ENCODE measurements around the gene WNT9B.

The WNT9B gene

DNA sequence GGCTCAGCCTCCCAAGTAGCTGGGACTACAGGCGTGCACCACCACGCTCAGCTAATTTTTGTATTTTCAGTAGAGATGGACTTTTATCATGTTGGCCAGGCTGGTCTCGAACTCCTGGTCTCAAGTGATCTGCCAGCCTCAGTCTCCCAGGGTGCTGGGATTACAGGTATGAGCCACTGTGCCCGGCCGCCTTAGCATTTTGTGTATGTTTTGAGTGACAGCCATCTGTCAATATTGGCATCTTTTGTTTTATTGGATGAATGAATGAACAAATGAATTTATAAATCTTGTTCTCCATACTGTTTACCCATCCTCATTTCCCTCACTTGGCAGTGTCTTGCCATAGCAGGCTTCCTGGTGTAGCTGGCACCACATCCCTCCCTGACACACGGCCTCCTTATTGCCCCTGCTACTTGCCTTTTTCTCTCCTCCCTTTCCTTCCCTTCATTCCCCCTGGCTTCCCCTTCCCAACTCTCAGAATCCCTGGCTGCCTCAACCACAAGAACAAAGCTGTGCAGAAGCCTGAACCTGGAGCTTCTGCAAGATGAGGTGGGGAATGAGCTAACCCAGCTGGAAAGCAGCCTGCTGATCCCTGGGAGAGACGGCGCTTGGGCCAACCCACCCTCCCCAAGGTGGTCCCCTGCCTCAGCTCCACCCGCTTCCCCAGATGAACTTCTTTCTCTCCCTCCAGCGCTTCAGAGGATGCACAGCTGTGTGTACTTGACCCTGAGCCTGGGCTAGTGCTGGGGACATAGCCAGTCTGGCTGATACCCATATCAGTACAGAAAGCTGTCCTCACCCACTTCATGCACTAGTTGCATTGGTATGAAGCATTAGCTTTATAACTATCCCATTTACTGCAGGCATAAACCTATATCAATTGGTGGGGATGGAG, 34.3 kb downstream of the WNT9B start:
- no peak for DNase-seq

- DNase-seq: no peak
These were observed 34.9 kb downstream of the WNT9B start for GRCh38 chr17:46886310-46886663.

DNA sequence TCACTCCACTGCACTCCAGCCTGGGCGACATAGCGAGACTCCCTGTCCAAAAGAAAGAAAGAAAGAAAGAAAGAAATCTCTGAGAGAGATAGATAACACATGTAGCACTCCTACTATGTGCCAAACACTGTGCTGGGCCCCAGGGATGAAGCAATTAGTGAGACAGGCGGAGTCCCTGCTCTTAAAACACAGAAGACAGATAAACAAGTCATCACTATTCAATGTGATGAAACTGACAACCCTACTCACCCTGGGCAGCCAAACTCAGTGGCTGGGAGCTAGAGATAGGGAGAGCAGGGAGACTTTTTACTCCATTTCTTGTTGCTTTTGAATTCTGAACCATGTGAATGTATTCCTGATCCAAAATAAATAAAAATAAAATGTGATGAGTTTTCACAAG, 36.3 kb downstream of the WNT9B start:
- DNase-seq: no peak

- DNase-seq: no peak
These were observed 37.3 kb downstream of the WNT9B start for GRCh38 chr17:46888727-46889126.

GRCh38 chr17:46889519-46889918, 38.1 kb downstream of the WNT9B start:
- DNase-seq: no peak

GRCh38 chr17:46889992-46890564, 38.7 kb downstream of the WNT9B start:
- DNase-seq: no peak

DNA sequence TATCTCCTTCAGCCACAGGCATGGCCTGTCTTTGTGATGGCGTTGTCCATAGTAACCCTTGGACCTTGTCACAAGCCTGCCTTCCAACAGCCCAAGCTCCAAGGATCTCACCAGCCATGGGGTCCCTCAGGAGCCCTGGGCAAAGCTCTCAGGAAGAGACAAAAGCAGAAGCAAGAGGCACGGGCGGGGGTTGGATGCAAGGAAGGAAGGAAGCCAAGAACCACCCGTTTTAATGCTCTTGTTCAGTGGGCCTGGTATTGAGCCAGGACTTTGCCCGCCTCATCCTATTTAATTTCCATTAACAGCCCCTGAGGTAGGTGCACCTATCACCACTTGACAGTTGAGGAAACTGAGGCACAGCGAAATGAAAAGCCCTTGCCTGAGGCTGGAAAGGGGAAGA, 39.3 kb downstream of the WNT9B start:
- DNase-seq: no peak

- no peak for DNase-seq
These were observed 40.9 kb downstream of the WNT9B start for GRCh38 chr17:46892192-46892703.

GRCh38 chr17:46894024-46894423, 42.6 kb downstream of the WNT9B start:
- DNase-seq: no peak

- DNase-seq: no peak
These were observed 43.2 kb downstream of the WNT9B start for GRCh38 chr17:46894476-46895151.

GRCh38 chr17:46895171-46895570, 43.8 kb downstream of the WNT9B start:
- no peak for DNase-seq

DNA sequence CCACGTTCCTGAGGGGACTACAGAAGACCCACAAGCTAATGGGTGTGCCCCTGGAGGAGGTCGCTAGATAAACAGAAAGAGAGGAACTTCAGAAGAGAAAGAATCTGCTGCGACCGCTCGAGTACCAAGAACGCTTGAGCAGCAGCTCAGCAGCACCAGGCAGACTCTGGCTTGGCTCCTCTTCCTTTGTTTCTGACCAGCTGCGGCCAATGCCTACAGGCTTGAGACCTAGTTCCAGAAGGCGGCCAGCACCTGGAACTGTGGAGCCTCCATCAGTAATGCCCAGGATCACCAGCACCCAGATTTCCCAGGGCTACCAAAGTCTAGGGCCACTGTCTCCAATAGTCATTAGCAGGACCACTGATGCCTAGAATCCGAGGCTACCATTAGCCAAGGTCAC, 45.6 kb downstream of the WNT9B start:
- no peak for DNase-seq

DNA sequence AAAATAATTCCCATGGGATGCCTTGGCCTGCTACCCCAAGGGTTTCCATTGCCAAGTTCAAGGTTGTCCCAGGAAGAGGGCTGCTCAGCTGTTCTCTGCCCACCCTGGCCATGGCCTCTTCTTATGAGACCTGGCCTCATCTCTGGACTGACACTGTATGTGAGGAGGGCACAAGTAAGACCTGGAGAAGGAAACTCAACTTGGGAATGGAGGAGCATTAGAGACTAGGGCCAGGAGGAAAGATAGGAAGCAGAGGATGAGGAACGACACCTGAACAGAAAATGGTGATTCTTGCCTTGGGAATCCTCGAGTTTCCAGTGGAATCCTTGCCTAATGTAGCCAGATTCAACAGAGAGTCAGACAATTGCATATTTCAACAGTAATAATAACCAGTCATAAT, 47.0 kb downstream of the WNT9B start:
- no peak for DNase-seq

GRCh38 chr17:46898860-46899259, 47.5 kb downstream of the WNT9B start:
- no peak for DNase-seq

DNA sequence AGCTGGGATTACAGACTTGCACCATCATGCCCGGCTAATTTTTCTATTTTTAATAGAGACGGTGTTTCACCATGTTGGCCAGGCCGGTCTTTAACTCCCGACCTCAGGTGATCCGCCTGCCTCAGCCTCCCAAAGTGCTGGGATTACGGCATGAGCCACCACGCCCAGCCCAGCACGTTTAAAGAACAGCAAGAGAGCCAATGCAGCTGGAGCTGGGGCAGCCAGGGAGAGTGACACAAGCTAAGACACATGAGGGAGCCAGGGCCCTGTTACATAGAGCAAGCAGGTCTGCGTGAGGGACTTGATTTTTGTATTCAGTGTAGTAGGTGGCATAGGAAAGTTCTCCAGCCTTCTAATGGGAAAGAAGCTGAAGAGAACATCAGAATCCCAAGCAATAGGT, 49.9 kb downstream of the WNT9B start:
- DNase-seq: no peak

GRCh38 chr17:46903762-46904672, 52.6 kb downstream of the WNT9B start:
- DNase-seq: no peak

DNA sequence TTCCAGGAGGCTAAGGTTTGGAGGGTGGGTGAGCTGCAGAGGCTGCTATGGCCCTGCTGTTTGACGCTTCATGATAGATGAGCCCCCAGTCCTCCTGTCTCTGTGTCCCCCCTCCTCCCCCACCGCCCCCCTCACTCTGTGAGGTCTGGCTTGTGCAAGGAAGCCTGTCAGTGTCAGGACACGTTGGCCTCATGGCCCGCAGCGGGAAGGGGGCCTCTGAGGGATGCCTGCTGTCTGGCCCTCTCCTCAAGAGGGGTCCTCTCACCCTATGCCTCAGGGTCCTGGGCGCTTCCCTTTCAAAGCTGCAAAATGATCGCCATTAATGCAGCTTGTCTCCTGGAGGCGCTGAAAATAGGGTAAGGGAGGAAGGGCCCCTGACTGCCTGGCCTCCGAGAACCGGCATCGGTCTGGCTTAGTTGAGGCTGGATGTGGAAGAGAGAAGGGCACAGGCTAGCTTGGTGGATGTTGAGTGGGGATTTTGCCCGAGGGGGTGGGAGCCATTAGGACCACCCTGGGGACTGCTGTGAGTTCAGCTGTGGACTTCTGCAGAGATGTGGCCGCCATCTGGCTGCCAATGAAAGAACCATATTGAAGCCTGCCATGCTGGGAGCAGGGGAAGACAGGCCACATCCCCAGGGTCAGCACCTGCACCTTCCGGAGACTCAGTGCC, 56.8 kb downstream of the WNT9B start:
- no peak for DNase-seq

DNA sequence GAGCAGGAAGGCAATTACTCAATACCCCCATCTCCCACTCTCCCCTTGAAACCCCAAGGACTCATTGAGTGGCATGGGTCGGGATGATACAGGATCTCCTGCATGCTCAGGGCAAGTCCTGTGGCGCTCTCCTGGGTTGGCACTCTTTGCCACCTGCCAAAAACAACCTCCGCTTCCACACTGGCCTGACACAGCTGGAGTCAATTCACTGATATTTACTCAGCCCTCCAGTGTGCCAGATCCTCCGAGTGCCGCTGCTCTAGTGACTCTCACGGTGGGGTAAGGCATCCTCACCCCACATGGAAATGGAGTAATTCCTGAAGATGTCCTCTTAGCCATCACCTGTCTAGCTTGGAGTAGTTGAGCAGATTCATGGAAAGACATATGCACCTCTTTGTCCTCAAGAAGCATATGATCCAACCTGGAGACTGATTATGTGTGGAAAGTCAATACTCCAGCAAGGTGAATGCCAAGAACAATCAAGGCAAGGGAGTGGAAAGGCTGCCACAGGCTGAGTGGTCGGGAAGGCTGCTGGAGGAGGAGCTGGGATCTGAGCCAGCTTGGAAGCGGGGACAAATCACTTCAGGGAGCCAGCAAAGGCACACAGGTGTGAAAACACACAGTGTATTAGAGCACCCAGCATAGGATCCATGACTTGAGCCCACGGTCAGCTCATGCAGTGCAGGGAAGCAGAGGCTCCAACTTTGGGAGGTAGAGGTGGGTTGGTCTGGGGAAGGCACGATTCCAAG, 59.0 kb downstream of the WNT9B start:
- DNase-seq: no peak

DNA sequence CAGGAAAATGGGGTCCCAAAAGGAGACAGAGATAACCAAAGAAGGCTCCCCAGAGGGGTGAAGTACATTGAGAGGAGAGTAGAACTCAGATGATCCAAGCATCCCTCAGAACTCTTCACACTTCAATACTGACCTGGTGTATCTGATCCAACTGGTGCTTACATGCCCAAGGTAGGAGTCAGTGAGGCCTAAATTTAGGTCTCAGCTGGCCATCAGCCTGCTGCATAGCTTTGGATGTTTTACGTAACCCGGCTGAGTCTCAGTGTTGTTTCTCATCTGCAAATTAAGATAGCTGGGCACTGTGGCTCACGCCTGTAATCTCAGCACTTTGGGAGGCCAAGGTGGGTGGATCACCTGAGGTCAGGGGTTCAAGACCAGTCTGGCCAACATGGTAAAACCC, 59.9 kb downstream of the WNT9B start:
- no peak for DNase-seq

GRCh38 chr17:46915596-46915995, 64.2 kb downstream of the WNT9B start:
- DNase-seq: no peak

DNA sequence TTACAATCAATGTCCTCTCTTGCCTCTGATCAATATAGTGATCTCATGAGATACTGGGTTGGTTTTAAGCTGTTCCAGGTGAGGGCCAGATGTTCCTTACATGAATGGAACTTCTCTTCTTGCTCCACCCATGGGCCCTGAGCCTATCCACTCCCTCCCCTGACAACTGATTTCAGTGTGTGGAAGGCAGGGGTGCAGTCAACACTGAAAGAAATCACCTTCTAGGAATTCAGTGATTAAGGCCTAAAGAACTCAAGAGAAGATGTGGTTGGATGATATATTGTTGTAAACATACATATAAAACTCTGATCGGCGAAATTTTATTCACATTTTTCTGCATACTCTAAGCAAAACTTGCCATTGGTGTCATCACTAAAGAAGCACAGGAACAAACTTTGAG, 64.8 kb downstream of the WNT9B start:
- DNase-seq: no peak

GRCh38 chr17:46916623-46917022, 65.2 kb downstream of the WNT9B start:
- DNase-seq: no peak
